ENCODE results near the gene MITF. TPM values are rescaled to one million over a fixed set of nuclear protein-coding genes. Genes with fewer than 3 reads are reported as not detected.

Gene MITF
- total RNA-seq, 1 donor from 2014 or later, result 6.0 TPM

DNA sequence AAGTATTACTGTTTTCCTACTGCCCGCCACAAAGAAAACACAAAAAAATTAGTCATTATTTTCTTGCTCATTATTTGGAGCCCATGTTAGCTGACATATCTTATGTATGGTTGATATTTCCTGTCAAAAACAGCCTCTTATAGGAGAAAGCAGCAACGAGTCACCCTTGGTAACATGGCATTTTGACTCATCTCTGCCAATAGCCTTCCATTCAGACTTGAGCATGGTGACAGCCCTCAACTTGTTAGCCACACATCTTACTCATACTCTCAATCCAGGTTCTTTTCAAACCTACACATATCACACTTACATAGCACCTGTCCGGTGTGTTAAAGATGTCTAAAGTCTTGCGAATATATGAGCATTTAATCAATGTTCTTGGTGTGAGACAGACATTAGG lies 150.8 kb downstream of the MITF start:
- H3K9me3 Mint-ChIP-seq (ENCODE audit: unreplicated experiment), result no peaks in the 10 kb centered on the region
- H3K4me3 ChIP-seq (ENCODE audit: insufficient read depth, low read depth, low read length), result no peak overlapping the region
- no peak overlapping the region for H3K27ac ChIP-seq (ENCODE audit: low read depth, low read length)
- H3K27me3 Mint-ChIP-seq (ENCODE audit: low read depth, unreplicated experiment), result no peaks in the 10 kb centered on the region
- H3K27me3 ChIP-seq (ENCODE audit: insufficient read depth, low read length), result no peaks in the 10 kb centered on the region
- H4K20me1 ChIP-seq (ENCODE audit: insufficient read depth, low read length), result no peaks in the 10 kb centered on the region
- H3K36me3 Mint-ChIP-seq (ENCODE audit: low read depth, unreplicated experiment), result no peaks in the 10 kb centered on the region
- H3K9me3 ChIP-seq (ENCODE audit: insufficient read depth, low read depth, low read length), result no peaks in the 10 kb centered on the region
- no peak overlapping the region for H2AFZ ChIP-seq (ENCODE audit: low read depth, low read length)
- no peak for TF ChIP-seq EZH2 (IDR thresholded peaks at IDR 0.05; ENCODE audit: insufficient read depth, low read length)
- TF ChIP-seq, protein P1, sequence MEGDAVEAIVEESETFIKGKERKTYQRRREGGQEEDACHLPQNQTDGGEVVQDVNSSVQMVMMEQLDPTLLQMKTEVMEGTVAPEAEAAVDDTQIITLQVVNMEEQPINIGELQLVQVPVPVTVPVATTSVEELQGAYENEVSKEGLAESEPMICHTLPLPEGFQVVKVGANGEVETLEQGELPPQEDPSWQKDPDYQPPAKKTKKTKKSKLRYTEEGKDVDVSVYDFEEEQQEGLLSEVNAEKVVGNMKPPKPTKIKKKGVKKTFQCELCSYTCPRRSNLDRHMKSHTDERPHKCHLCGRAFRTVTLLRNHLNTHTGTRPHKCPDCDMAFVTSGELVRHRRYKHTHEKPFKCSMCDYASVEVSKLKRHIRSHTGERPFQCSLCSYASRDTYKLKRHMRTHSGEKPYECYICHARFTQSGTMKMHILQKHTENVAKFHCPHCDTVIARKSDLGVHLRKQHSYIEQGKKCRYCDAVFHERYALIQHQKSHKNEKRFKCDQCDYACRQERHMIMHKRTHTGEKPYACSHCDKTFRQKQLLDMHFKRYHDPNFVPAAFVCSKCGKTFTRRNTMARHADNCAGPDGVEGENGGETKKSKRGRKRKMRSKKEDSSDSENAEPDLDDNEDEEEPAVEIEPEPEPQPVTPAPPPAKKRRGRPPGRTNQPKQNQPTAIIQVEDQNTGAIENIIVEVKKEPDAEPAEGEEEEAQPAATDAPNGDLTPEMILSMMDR (IDR thresholded peaks at IDR 0.05; ENCODE audit: insufficient read depth, low read depth, low read length), result no peak
- no peak overlapping the region for H3K4me3 Mint-ChIP-seq (ENCODE audit: unreplicated experiment)
- no peak overlapping the region for H3K9ac ChIP-seq (ENCODE audit: low read length)
- FAIRE-seq (no peak), DNase-seq (ENCODE audit: low read depth) (peak; percentile 23)
- H3K79me2 ChIP-seq (ENCODE audit: insufficient read depth, low read length), result no peaks in the 10 kb centered on the region
- H3K4me1 Mint-ChIP-seq (ENCODE audit: low read depth, unreplicated experiment), result peaks cover 6% of the 10 kb centered on the region
- H3K4me2 ChIP-seq (ENCODE audit: low read length), result no peak overlapping the region
- peaks cover 4% of the 10 kb centered on the region for H3K4me1 ChIP-seq (ENCODE audit: insufficient read depth, low read length)
- no peak overlapping the region for H3K27ac Mint-ChIP-seq (ENCODE audit: unreplicated experiment)
- no peaks in the 10 kb centered on the region for H3K36me3 ChIP-seq (ENCODE audit: insufficient read depth, low read length)

DNA sequence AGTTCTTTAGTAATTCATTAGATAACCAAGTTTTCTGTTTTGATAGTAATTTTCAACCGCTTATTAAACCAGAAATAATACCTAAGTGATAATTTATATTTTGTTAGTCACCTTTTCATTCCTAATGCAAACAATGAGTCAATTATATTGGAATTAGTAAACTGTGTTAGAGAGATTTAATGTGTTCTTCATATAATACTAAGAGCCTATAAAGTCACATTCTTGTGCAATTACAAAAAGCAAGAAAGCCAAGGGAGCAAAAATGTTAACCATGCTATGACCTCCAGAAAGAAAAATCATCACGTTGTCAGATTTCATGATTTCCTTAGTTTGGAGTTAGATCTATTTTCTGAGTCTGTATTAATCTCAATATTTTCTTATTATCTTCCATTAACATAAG lies 151.4 kb downstream of the MITF start:
- H3K4me2 ChIP-seq (ENCODE audit: low read length), result no peak overlapping the region
- H3K4me1 Mint-ChIP-seq (ENCODE audit: low read depth, unreplicated experiment), result peaks cover 6% of the 10 kb centered on the region
- TF ChIP-seq, protein P1 (IDR thresholded peaks at IDR 0.05; ENCODE audit: insufficient read depth, low read depth, low read length), result no peak
- TF ChIP-seq EZH2 (IDR thresholded peaks at IDR 0.05; ENCODE audit: insufficient read depth, low read length), result no peak
- DNase-seq (ENCODE audit: low read depth) (peak; percentile 8), FAIRE-seq (no peak)
- no peak overlapping the region for H3K27ac ChIP-seq (ENCODE audit: low read depth, low read length)
- H3K9me3 Mint-ChIP-seq (ENCODE audit: unreplicated experiment), result no peaks in the 10 kb centered on the region
- peaks cover 4% of the 10 kb centered on the region for H3K4me1 ChIP-seq (ENCODE audit: insufficient read depth, low read length)
- H3K9ac ChIP-seq (ENCODE audit: low read length), result no peak overlapping the region
- H3K36me3 Mint-ChIP-seq (ENCODE audit: low read depth, unreplicated experiment), result no peaks in the 10 kb centered on the region
- H4K20me1 ChIP-seq (ENCODE audit: insufficient read depth, low read length), result no peaks in the 10 kb centered on the region
- H3K4me3 Mint-ChIP-seq (ENCODE audit: unreplicated experiment), result no peak overlapping the region
- H2AFZ ChIP-seq (ENCODE audit: low read depth, low read length), result no peak overlapping the region
- no peaks in the 10 kb centered on the region for H3K36me3 ChIP-seq (ENCODE audit: insufficient read depth, low read length)
- H3K9me3 ChIP-seq (ENCODE audit: insufficient read depth, low read depth, low read length), result no peaks in the 10 kb centered on the region
- H3K27me3 ChIP-seq (ENCODE audit: insufficient read depth, low read length), result no peaks in the 10 kb centered on the region
- no peaks in the 10 kb centered on the region for H3K27me3 Mint-ChIP-seq (ENCODE audit: low read depth, unreplicated experiment)
- no peak overlapping the region for H3K4me3 ChIP-seq (ENCODE audit: insufficient read depth, low read depth, low read length)
- H3K79me2 ChIP-seq (ENCODE audit: insufficient read depth, low read length), result no peaks in the 10 kb centered on the region
- H3K27ac Mint-ChIP-seq (ENCODE audit: unreplicated experiment), result no peak overlapping the region

DNA sequence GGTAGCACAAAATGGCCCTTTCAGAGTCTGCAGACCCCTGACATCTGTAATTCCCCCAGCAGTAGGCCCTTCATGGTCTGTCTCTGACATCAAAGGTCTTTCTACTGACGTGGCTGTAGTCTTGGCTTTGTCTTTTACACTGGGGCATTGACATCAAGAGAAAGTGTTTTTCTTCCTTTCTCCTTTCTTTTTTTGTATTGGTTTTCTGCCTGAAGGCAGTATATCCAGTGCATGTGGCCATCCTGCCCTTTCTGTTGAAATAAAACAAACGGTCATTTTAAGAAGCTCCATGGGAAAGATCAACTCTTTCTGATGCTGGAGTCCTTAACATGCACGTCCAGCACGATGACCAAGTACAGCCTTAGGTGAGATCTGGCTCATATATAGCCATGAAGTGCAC lies 153.4 kb downstream of the MITF start:
- H3K27me3 ChIP-seq (ENCODE audit: insufficient read depth, low read length), result no peaks in the 10 kb centered on the region
- FAIRE-seq, result no peak
- H3K9me3 ChIP-seq (ENCODE audit: insufficient read depth, low read depth, low read length), result no peaks in the 10 kb centered on the region
- H3K36me3 ChIP-seq (ENCODE audit: insufficient read depth, low read length), result no peaks in the 10 kb centered on the region
- no peaks in the 10 kb centered on the region for H3K9me3 Mint-ChIP-seq (ENCODE audit: unreplicated experiment)
- DNase-seq (ENCODE audit: low read depth), result no peak
- H3K27me3 Mint-ChIP-seq (ENCODE audit: low read depth, unreplicated experiment), result no peaks in the 10 kb centered on the region
- no peak overlapping the region for H3K27ac ChIP-seq (ENCODE audit: low read depth, low read length)
- H3K79me2 ChIP-seq (ENCODE audit: insufficient read depth, low read length), result no peaks in the 10 kb centered on the region
- no peak overlapping the region for H2AFZ ChIP-seq (ENCODE audit: low read depth, low read length)
- H3K4me1 ChIP-seq (ENCODE audit: insufficient read depth, low read length), result peaks cover 4% of the 10 kb centered on the region
- no peak overlapping the region for H3K9ac ChIP-seq (ENCODE audit: low read length)
- H3K36me3 Mint-ChIP-seq (ENCODE audit: low read depth, unreplicated experiment), result no peaks in the 10 kb centered on the region
- H3K4me3 ChIP-seq (ENCODE audit: insufficient read depth, low read depth, low read length), result no peak overlapping the region
- no peak overlapping the region for H3K4me3 Mint-ChIP-seq (ENCODE audit: unreplicated experiment)
- H3K4me1 Mint-ChIP-seq (ENCODE audit: low read depth, unreplicated experiment), result peaks cover 6% of the 10 kb centered on the region
- no peak overlapping the region for H3K4me2 ChIP-seq (ENCODE audit: low read length)
- H4K20me1 ChIP-seq (ENCODE audit: insufficient read depth, low read length), result no peaks in the 10 kb centered on the region
- TF ChIP-seq, protein P1 (IDR thresholded peaks at IDR 0.05; ENCODE audit: insufficient read depth, low read depth, low read length), result no peak
- no peak for TF ChIP-seq EZH2 (IDR thresholded peaks at IDR 0.05; ENCODE audit: insufficient read depth, low read length)
- no peak overlapping the region for H3K27ac Mint-ChIP-seq (ENCODE audit: unreplicated experiment)
